A172 (cell line): ENCODE results near the gene HOXA4. TPM values are rescaled to one million over a fixed set of nuclear protein-coding genes. Genes with fewer than 3 reads are reported as not detected.

Source experiments
- DNase-seq: peaks from one replicate; pipeline ENCODE4 v3.0.0-alpha.2; 2015; ENCODE audit warnings: low spot score
- total RNA-seq: library from RNA; depleted of rRNA; stranded (reverse); fragments of >200 nt; shearing (Covaris generic); gene quantifications from 2 replicates; pipeline ENCODE4 v1.2.3, GENCODE V29; 2014

The HOXA4 gene
- total RNA-seq, 1 experiment from 2014 or later, result 2.0 TPM

DNA sequence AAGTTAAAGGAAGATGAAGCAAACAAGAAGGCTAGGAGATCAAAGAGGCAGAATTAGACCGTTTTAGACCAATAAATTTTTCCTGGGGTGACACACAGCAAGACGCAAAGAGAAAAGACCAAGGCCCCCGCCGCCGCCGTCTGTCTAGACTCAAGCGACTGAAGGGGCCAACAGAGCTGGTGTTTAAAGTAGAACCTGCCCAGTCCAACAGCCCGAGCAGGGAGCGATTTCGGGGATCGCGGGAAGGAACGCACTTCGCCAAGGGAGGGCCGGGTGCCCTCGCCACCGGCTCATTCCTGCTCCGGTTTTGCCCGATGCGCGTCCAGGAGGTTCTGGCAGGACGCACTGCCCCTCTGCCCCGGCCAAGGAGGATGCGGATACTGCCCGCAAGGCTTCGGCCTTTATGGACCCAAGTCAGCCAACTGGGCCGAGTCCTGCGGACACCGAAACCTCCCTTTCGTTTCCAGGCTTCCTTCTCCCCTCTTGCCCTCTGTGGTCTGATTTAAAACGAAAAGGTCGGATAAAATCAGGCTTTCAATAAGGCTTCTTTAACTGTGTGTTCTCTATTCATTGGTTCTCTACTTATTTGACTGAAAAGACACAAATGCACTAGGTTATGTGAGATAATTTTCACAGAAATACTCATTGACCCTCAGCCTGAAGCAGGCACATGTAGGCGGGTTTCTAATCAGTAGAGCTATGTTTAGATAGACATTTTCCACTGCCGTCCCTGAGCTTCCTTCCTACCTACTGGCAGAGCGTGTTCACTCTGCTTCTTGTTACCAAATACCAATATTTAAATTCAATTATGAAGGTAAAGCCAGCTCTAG lies 28.1 kb upstream of the HOXA4 start:
- no peak for DNase-seq

DNA sequence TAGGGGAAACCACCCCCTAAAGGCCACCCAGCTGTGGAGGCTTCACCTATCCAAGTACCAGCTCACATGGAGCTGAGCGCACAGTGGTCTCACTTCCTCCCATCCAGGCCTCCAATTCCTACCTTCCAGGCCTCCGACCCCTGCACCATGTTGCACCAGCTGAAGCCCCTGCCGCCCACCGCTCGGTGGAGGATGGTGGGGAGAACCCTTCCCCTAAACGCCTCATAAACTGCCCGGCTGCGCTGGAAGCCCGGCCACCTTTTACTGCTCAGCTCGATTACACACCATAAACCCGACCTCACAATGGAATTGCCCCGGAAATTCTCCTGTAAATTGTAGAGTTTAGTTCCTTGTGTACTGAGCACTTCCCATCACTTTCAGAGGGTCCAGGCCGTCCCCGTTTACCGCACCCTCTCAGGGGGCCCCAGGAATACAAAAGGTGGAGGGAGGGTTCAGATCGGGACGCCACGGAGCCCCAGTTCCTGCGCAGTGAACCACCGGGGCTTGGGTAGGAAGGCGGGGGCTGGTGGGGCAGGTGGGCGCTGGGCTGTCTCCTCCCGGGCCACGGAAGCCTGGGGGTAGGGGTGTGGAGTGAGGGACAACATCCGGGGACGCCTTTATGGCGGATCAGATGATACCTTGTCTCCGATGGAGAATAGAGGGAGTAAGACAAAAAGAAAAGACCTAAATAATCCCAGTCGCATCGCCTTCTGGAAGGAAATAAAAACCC lies 27.3 kb upstream of the HOXA4 start:
- DNase-seq, result no peak

DNA sequence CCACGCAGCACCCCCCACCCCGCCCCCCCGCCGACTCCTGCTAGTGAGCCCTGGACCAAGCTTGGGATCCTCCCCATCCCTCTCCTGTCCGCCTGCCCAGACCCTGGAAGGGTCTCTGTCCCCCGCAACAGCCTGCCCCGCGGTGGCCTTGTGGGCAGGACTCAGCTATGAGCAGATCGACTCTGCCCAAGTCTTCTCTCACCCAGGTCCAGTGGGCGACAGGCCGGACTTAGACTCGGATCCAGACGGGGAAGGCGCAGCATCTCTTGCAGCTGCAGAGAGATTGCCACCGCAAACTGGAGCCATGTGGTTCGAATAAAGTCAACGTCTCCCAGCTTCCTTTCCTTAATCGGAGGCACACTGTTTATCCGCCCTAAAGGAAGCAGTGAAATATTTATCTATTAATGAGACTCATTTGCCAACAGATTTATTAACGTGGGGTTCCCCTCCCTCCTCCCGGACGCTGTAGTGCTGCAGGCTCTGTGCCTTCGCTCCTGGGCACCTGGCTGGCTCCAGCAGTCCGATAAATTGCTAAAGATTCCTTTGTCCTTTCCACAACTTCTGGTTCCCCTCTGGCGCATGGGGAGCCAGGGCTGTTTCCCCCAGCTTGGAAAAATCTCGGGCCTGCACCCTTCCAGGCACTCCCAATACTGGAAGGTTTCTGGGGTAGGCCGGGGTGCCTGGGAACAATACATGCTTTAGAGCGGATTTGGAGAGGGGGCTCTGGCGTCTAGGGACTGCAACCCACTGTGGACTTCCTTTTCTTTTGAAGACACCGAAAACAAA lies 26.6 kb upstream of the HOXA4 start:
- DNase-seq, result no peak

DNA sequence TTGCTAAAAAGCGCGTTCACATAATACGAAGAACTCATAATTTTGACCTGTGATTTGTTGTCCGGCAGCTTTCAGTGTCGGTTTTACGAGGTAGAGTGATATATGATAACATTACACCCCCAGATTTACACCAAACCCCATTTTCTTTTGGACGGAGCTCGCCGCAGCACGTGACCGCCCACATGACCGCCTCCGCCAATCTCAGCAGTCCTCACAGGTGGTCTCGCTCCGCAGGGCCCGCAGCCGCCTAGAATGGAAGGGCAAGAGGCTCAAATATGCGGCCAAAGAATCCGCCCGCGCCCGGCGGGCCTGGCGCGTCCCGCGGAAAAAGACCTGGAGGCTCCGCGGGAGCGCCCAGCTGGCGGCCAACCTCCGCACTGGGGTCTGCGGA lies 25.9 kb upstream of the HOXA4 start, which contains the start of gene HOXA7:
Gene HOXA7, minus strand, starts transcription at position 168 of the 391 bp plus-strand sequence. Its CDS starts 130 bp downstream, at position 38.
- DNase-seq, result no peak

DNA sequence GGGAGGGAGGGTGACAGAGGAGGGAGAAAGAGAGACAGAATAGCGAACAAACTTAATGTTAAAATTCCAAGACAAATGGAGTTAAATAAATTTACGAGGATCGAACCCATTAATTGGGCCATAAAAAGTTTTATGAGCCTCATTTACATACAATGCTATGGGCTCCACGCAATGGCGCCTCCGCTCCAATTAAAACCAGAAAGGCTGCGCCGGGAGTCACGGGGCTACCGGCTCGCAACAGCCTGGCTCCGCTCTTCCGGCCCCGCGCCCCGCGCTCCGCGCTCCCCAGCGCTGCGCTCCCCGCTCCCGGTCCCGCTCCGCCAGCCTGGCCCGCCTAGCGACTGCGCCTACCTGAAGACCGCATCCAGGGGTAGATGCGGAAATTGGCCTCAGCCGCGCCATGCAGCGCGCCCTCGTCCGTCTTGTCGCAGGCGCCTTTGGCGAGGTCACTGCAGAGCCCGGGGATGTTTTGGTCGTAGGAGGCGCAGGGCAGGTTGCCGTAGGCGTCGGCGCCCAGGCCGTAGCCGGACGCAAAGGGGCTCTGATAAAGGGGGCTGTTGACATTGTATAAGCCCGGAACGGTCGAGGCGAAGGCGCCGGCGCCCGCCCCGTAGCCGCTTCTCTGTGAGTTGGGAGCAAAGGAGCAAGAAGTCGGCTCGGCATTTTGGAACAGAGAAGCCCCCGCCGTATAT lies 25.4 kb upstream of the HOXA4 start:
- DNase-seq, result no peak

DNA sequence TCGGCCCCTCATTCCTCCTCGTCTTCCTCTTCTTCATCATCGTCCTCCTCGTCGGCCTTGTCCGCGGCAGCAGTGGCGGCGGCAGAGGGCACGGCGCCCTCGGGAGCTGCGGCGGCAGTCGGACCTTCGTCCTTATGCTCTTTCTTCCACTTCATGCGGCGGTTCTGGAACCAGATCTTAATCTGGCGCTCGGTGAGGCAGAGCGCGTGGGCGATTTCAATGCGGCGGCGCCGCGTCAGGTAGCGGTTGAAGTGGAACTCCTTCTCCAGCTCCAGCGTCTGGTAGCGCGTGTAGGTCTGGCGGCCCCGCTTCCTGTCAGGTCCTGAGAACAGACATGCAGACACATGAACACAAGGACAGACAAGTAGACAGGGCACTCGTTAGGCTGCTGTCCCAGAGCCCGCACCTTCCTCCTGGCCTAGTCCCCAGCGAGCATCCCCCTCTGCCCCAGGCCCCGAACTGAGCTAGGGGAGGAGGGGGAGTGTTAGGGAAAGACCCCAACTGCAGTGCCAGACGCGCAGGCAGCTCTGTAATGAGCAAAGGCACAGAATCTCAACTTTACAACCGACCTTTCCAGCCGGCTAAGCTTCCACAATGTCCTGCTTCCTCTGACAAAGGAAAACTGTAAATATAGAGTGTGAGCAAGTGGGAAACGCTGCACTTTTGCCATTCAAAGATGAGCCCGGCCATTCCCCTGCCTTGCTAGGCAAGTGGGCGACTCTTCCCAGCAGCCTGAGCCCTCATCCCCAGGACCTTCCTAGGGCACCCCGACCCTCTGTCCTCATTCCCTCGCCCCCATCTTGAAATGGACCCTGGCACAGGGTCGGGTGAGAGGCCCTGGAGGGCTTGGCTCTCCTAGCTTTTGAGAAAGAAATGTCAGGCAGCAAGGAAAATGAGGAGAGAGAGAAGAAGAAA lies 24.6 kb upstream of the HOXA4 start:
- no peak for DNase-seq

DNA sequence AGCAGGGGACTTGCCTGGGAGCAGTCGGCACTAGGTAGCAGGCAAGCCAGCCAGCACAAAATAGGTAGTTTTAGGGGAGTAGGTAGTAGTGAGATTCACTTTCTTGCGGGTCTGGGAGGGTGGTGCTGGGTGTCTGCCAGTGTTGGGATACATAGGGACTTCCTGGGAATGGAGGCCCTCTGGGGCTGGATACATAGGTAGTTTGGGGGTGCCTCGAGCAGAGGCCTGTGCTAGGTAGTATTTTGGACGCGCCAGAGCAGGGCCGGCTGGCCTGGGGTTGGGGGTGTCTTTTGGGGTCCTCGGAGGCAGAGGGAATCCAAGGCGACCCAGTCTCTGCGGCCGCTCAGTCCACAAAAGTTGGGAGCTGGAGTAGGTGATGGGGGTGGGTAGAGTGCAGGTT lies 23.8 kb upstream of the HOXA4 start:
- DNase-seq, result no peak

DNA sequence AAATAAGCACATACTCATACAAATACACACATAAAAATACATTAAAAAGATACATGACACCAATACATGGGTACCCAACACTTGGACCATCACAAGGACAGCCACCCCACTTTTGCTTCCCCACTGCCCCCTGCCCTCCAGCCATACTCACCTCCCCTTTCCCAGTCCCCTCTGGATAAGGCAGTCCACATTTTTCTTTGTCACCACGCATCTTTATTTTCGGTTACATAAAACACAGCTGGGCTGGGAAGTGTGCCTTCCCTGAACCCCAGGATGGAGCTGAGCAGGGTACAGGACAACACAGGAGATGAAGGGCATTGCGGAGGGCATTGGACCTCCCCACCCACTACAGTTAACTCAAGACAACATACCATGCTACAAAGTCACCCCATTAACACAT lies 23.0 kb upstream of the HOXA4 start:
- no peak for DNase-seq

DNA sequence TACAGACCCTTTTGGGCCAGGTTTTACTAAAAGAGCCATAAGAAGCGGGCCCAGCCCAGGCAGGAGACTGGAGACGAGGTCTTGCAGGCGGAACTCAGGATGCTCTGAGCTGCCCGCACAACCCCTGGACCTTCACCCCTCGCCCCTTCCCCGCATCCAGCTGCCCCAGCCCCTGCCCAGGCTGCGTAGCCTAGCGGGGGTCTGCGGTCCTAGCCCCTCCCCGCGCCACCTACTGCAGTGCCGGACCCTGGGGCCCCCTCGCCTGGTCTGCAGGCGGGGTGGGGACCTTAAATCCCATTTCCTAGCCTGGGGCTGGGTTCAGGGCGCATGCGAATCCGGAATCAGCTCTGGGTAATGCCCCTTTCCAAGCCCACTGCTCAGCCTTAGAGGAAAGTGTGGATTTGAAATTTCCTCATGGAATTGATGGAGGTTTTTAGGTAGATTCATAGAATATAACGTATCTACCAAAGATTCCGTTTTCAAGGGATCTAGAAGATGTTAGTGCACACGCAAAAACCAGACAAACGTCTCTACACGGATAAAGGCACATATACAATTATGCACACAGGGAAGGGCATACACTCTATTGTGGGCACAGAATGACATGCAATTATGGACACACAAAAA lies 22.4 kb upstream of the HOXA4 start:
- DNase-seq, result no peak

DNA sequence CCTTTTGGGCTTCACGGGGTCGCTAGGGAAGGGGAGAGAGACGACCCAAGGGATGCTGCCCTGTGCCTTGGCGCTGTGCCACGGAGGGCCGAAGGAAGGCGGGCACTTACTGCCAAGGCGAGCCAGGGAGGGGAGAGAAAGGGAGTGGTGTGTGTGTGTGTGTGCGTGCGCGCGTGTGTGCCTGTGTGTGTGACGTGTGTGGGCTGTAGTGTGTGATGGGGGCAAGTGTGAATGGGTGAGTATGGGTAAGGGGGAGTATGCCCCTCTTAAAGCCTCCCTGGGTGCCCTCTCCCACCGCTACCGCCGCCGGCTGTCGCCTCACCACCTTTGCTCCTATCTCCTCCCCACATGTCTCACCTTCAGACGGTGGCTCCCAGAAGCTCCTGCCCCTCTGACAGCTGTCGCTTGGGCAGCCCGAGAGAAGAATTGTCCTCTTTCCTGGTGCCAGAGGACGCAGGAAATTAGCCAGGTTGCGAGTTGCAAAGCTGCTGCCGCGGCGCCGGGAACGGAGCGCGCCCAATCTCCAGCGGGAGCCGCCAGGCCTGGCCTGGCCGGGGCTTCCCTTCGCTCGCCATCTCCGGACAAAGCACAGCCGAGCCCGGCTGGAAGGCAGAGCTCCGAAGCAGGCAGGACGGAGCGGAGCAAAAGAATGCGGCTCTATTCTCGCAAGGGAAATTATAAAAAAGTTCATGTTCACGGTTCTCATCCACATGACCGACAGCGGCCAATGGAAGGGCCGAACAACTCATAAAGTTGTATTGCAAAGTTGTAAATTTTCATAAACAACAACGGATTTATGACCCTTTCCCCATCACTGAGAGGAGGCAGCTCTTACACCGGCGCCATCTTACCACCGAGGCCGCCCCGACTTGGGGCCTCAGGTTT lies 21.6 kb upstream of the HOXA4 start, which contains the start of gene HOXA3:
Gene HOXA3, minus strand, starts transcription at position 653 of the 885 bp plus-strand sequence. CDS start 41,943 bp downstream, outside the sequence.
- DNase-seq, result no peak

DNA sequence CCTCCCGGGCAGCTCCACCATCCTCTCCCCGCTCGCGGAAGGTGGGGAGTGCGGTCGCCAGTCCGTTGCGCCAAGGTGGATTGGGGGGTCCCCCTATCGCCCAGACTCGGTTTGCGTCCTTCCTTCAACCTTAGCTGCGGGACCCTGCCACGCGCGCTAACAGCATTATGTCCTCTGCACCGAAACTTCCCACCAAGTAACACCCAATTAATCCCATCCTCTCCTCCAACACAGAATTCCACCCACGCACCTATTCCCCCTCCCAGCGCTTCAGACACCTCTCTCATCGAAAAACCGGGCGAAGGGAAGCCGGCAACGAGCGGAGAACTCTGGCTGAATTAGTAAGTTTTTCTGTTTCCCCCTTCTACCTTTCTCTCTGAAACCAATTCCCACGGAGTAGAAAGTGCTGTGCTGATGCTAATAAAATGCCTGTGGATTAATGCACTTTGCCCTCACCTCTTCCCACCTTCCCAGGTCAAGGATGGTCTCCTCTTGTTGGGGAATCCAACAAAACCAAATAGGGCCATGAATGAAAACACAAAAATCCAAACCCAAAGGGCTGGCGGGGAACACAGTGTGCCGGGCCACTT lies 20.9 kb upstream of the HOXA4 start:
- no peak for DNase-seq

DNA sequence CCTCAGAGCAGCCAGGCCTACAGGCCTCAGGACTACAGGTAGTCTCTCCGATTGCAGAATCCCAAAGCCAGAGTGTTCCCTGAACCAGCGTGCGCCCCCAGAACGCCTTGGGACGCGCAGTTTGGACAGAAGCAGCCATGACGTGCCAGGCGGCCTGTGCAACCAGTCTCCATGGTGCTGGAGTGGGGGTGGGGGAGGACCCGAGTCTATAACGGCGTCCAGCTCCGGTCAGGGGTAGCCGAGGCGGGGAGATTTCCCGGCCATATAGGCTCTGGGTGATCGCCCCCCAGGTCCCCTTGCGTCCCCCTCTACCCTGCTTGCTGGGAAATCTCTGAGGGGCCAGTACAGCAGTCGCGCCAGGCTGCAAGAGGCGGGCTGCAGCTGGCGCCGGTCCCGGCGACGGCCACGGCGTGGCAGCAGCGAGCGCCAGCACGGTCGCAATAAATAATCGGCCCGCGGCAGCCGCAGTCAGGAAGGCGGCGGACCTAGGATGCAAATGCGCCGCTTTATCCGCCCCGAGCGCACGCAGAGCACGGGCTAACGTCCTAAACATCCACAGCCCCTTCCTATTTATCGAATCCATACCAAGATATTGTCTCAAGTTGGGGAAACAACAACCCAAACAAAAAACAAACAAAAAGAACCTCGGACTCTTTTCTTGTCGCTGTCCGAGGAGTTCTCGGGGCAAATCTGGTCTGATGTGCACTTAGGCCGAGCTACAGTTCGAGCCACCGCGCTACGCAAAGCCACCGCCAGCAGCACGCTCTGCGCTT lies 20.2 kb upstream of the HOXA4 start:
- peak; percentile 48 for DNase-seq

DNA sequence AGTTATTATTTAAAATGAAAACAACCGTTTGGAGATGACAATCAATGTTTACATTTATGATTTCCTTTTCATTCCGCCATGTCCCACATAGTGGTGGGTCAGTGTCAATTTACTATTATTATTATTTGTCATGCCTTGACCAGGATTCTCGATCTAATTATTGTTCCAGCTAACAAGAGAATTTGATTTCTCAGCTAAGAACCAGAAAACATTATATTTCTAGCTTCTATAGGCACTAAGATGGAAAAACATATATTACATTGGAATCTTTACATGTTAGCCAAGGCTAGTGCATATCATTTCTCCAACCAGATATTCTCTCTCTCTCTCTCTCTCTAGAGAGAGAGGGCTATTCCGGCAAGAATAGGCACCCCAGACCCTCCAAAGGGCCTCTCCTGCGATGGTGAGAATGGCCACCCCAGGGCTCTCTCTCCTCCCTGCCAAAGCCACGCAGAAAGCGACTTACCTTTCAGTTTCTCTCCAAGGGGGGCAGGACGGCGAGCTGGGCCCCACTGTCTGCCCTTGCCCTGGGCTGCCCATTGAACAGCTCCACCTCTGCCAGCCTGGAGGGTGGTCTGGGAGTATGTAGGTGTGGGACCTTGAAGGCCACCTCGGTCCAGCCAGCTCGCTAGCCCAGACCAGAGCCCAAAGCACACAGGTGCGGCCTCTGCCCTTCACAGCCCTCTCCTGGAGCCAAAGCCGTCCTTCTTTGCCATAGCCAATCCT lies 19.4 kb upstream of the HOXA4 start:
- no peak for DNase-seq

DNA sequence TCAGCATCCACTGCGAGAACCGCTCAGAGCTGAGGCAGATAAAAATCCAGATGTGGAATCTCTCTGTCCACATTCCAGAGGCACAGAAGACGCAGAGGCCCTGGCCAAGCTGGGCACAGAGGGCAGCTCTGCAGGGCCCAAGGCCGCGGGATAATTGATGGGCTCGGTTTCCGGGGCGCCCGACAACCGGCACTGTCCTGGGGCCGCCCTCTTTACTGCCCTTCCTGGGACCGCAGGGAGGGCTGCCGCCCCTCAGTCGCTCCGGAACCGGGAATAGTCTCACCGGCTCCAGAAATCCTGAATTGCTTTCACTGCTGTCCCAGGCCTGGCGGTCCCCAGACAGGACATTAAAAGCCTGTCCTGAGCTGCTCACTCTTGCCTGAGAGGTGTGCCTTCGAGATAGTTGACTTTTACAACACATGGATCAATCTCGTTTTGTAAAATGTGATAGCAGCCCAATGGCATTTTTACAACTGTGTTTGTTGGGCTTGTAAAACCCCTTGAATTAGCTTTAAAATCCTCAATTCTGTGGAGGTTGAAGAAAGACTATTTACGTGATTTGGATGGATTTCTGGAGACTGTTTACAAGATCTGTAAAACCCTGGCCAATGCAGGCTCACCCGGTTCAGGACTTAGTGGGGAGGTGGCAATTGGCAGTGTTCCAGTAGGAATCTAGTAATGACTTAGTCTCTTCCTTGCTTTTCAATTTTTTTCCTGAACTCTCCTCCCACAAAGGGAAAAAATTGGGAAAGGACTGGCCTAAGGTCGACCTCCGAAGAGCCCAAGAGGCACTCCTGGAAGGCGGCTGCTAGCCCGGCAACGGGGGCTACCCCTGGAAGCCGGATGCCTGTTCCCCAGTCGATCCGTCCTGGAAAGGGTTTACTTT lies 18.4 kb upstream of the HOXA4 start:
- DNase-seq, result no peak

DNA sequence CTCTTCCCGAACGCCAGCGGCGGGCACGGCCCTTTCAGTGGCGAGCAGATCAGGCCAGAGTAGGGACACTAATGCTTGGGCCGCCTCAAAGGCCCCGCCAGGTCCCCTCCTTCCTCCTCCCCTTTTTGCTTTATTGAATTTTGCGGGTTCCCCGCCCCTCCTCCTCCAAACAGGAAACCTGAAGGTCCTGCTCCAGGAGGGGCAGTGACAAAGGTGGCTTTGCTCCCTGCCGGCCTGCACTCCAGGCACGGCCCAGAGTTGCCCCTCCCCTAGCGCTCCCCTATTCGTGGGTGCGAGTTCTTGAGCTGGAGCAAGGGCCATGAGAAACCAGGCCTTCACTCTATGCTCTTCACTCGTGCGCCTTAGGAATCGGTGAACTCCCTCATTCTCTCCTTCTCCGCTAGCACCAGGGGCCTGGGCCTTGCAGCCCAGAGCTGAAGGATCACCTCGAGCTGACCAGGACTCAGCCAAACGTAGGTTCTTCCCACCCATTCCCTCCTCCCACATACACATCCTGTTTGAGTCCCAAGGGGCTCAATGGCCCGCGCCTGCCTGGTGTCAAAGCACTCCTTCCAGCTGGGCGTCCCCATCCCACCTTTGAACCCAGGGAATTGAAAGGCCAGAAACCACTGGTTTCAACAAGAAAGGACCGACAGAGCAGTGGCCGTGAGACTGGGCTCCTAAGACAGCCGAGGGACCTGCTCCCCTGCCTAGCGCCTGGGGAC lies 17.6 kb upstream of the HOXA4 start:
- no peak for DNase-seq
